Nephron (organoid): ENCODE measurements around the gene SORCS3.

Experiments
- H3K27ac Mint-ChIP-seq, 3 experiments: 2 replicates each; pipeline ENCODE4 v1.8.0; 2020; ENCODE audit warnings: mixed read lengths in 3 of 3, mild to moderate bottlenecking in 2 of 3, moderate library complexity in 1 of 3
- H3K27me3 Mint-ChIP-seq: 2 replicates; pipeline ENCODE4 v1.8.0; 2021; ENCODE audit warnings: low read depth, mild to moderate bottlenecking, moderate library complexity, mixed read lengths
- H3K36me3 Mint-ChIP-seq: 2 replicates; pipeline ENCODE4 v1.8.0; 2020; ENCODE audit warnings: low read depth, mixed read lengths
- H3K4me1 Mint-ChIP-seq: 2 replicates; pipeline ENCODE4 v1.8.0; 2020; ENCODE audit warnings: mixed read lengths
- H3K4me3 Mint-ChIP-seq, 3 experiments: 2 replicates each; pipeline ENCODE4 v1.8.0; 2020; ENCODE audit warnings: mild to moderate bottlenecking in 3 of 3, mixed read lengths in 3 of 3, moderate library complexity in 2 of 3
- H3K9me3 Mint-ChIP-seq: 2 replicates; pipeline ENCODE4 v1.8.0; 2020; ENCODE audit warnings: mixed read lengths
- CTCF ChIP-seq, 3 experiments: fragments of 200-600 bp; sonication (generic); IDR thresholded peaks; one replicate each; pipeline ENCODE4 v1.5.0; 2021; ENCODE audit warnings: antibody characterized with exemption in 3 of 3; ENCODE audit not compliant: unreplicated experiment in 3 of 3

Gene SORCS3

GRCh38 chr10:105149371-105149891 is 508.3 kb downstream of the SORCS3 start:
- no peak for TF ChIP-seq CTCF (IDR thresholded peaks at IDR 0.05; ENCODE audit: unreplicated experiment in 3 of 3)
- no peaks in the 10 kb centered on the region for H3K9me3 Mint-ChIP-seq
- no peaks in the 10 kb centered on the region for H3K4me1 Mint-ChIP-seq
- no peak overlapping the region for H3K4me3 Mint-ChIP-seq
- no peak overlapping the region for H3K27ac Mint-ChIP-seq
- H3K36me3 Mint-ChIP-seq = no peaks in the 10 kb centered on the region
- no peaks in the 10 kb centered on the region for H3K27me3 Mint-ChIP-seq

GRCh38 chr10:105150259-105150880 is 509.3 kb downstream of the SORCS3 start:
- H3K4me3 Mint-ChIP-seq = no peak overlapping the region
- TF ChIP-seq CTCF (IDR thresholded peaks at IDR 0.05; ENCODE audit: unreplicated experiment in 3 of 3) = no peak

GRCh38 chr10:105154736-105155135 is 513.6 kb downstream of the SORCS3 start:
- H3K27me3 Mint-ChIP-seq = peaks cover 3% of the 10 kb centered on the region
- no peak overlapping the region for H3K4me3 Mint-ChIP-seq
- H3K9me3 Mint-ChIP-seq = no peaks in the 10 kb centered on the region
- no peaks in the 10 kb centered on the region for H3K4me1 Mint-ChIP-seq
- no peaks in the 10 kb centered on the region for H3K36me3 Mint-ChIP-seq
- TF ChIP-seq CTCF (IDR thresholded peaks at IDR 0.05; ENCODE audit: unreplicated experiment in 3 of 3) = no peak
- H3K27ac Mint-ChIP-seq = no peak overlapping the region

More at GRCh38 chr10:105150259-105150880, 509.3 kb downstream of the SORCS3 start:
- no peaks in the 10 kb centered on the region for H3K9me3 Mint-ChIP-seq
- H3K4me1 Mint-ChIP-seq = no peaks in the 10 kb centered on the region
- H3K36me3 Mint-ChIP-seq = no peaks in the 10 kb centered on the region
- no peaks in the 10 kb centered on the region for H3K27me3 Mint-ChIP-seq
- no peak overlapping the region for H3K27ac Mint-ChIP-seq

GRCh38 chr10:105159268-105159667 is 518.2 kb downstream of the SORCS3 start:
- H3K36me3 Mint-ChIP-seq = no peaks in the 10 kb centered on the region
- H3K4me3 Mint-ChIP-seq = no peak overlapping the region
- H3K9me3 Mint-ChIP-seq = no peaks in the 10 kb centered on the region
- peaks cover 7% of the 10 kb centered on the region for H3K27me3 Mint-ChIP-seq
- H3K4me1 Mint-ChIP-seq = no peaks in the 10 kb centered on the region
- no peak for TF ChIP-seq CTCF (IDR thresholded peaks at IDR 0.05; ENCODE audit: unreplicated experiment in 3 of 3)
- H3K27ac Mint-ChIP-seq = no peak overlapping the region

- Mint-ChIP-seq H3K36me3 (no peaks in the 10 kb centered on the region), H3K27ac (no peak overlapping the region), H3K9me3 (no peaks in the 10 kb centered on the region), H3K4me3 (no peak overlapping the region), H3K4me1 (no peaks in the 10 kb centered on the region), H3K27me3 (peaks cover 7% of the 10 kb centered on the region)
- TF ChIP-seq CTCF (IDR thresholded peaks at IDR 0.05; ENCODE audit: unreplicated experiment in 3 of 3) = no peak
These were observed 520.1 kb downstream of the SORCS3 start for GRCh38 chr10:105161149-105161548.

GRCh38 chr10:105161767-105162166 is 520.7 kb downstream of the SORCS3 start:
- H3K4me3 Mint-ChIP-seq = no peak overlapping the region
- peaks cover 7% of the 10 kb centered on the region for H3K27me3 Mint-ChIP-seq
- H3K4me1 Mint-ChIP-seq = no peaks in the 10 kb centered on the region
- H3K9me3 Mint-ChIP-seq = no peaks in the 10 kb centered on the region
- no peak overlapping the region for H3K27ac Mint-ChIP-seq
- no peak for TF ChIP-seq CTCF (IDR thresholded peaks at IDR 0.05; ENCODE audit: unreplicated experiment in 3 of 3)
- H3K36me3 Mint-ChIP-seq = no peaks in the 10 kb centered on the region
